Measurements from ENCODE around the gene KLHL10. TPM values are rescaled to one million over a fixed set of nuclear protein-coding genes. Genes with fewer than 3 reads are reported as not detected.
A peak's percentile ranks its signal among the peaks of the same experiment; 100 is the strongest.
"Not testable (repeated sequence)": the region's sequence is repeated elsewhere in the genome, so short reads cannot be mapped to it uniquely, and the experiment has no call there.

KLHL10 gene
- total RNA-seq, 3 donors from 2014 or later (not counting 1 experiment from before 2014, with no cell fraction given) = not detected

DNA sequence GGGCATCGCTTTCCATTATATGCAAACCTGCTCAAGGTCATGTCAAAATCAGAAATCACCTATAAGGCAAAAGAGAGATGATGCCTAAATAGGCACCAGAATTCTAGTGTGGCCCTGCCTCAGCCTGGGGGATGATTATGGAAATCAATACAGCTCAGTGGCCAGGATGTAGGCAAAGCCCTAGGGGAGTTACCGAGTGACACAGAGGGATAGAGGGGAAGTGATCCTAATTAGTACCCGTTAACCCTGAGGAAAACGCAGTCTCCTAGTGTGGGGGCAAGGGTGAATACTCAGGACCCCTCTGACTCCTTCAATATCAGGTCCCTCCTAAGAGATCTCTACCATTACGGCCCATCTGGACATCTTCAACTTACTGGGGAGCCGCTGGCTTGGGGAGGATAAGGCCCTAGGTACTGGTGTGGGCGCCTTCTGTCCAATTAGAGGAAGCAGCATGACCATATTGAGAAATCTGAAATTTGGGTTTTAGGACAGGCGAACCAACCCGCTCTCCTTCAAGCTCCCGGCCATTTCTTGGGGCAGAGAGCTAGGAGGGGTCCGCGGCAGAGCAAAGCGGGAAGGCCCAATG lies 2.3 kb upstream of the KLHL10 start:
- intact Hi-C loops (cut with micrococcal nuclease) = no loop called here
- no peaks in the 10 kb centered on the region for H3K9me3 ChIP-seq (ENCODE audit: control insufficient read depth, insufficient read depth, low read length)
- ATAC-seq (peak in 2 of 3 donors; percentile 5 to 41), DNase-seq (no peak)
- H3K27ac ChIP-seq (ENCODE audit: low read length) = no peak overlapping the region
- H3K4me3 Mint-ChIP-seq = peak overlapping the region; percentile 81
- TF ChIP-seq, protein P1, sequence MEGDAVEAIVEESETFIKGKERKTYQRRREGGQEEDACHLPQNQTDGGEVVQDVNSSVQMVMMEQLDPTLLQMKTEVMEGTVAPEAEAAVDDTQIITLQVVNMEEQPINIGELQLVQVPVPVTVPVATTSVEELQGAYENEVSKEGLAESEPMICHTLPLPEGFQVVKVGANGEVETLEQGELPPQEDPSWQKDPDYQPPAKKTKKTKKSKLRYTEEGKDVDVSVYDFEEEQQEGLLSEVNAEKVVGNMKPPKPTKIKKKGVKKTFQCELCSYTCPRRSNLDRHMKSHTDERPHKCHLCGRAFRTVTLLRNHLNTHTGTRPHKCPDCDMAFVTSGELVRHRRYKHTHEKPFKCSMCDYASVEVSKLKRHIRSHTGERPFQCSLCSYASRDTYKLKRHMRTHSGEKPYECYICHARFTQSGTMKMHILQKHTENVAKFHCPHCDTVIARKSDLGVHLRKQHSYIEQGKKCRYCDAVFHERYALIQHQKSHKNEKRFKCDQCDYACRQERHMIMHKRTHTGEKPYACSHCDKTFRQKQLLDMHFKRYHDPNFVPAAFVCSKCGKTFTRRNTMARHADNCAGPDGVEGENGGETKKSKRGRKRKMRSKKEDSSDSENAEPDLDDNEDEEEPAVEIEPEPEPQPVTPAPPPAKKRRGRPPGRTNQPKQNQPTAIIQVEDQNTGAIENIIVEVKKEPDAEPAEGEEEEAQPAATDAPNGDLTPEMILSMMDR (IDR thresholded peaks at IDR 0.05) = no peak
- H3K36me3 ChIP-seq (ENCODE audit: control insufficient read depth, insufficient read depth, low read length) = no peaks in the 10 kb centered on the region
- H3K4me1 ChIP-seq (ENCODE audit: control insufficient read depth, insufficient read depth, low read length) = peaks cover 14% of the 10 kb centered on the region
- H3K9me3 Mint-ChIP-seq = no peaks in the 10 kb centered on the region
- 26% methylated on average over 13 of the region's 13 CpGs for WGBS (ENCODE audit: insufficient coverage)
- peaks cover 6% of the 10 kb centered on the region in 2 donors for H3K4me1 Mint-ChIP-seq
- no peaks in the 10 kb centered on the region for H3K27me3 ChIP-seq (ENCODE audit: control insufficient read depth, insufficient read depth, low read length)
- H3K4me3 ChIP-seq (ENCODE audit: low read length) = peak overlapping the region; percentile 70
- peaks cover 0 to 6% of the 10 kb centered on the region in 2 donors for H3K27me3 Mint-ChIP-seq (ENCODE audit: low read depth in 2 of 2)
- H3K36me3 Mint-ChIP-seq = no peaks in the 10 kb centered on the region
- H3K27ac Mint-ChIP-seq = no peak overlapping the region

- H3K36me3 Mint-ChIP-seq = no peaks in the 10 kb centered on the region
- H3K36me3 ChIP-seq (ENCODE audit: control insufficient read depth, insufficient read depth, low read length) = no peaks in the 10 kb centered on the region
- H3K27me3 ChIP-seq (ENCODE audit: control insufficient read depth, insufficient read depth, low read length) = no peaks in the 10 kb centered on the region
- H3K9me3 ChIP-seq (ENCODE audit: control insufficient read depth, insufficient read depth, low read length) = no peaks in the 10 kb centered on the region
- WGBS (ENCODE audit: insufficient coverage) = under 1% methylated on average over 70 of the region's 72 CpGs
- peaks cover 6% of the 10 kb centered on the region in 2 donors for H3K4me1 Mint-ChIP-seq
- intact Hi-C loops (cut with micrococcal nuclease) = no loop called here
- no peaks in the 10 kb centered on the region for H3K9me3 Mint-ChIP-seq
- H3K4me3 ChIP-seq (ENCODE audit: low read length) = peak within 1 kb of the TSS; percentile 70
- H3K4me3 Mint-ChIP-seq = peak within 1 kb of the TSS; percentile 81
- H3K27me3 Mint-ChIP-seq (ENCODE audit: low read depth in 2 of 2) = peaks cover 0 to 6% of the 10 kb centered on the region in 2 donors
- H3K4me1 ChIP-seq (ENCODE audit: control insufficient read depth, insufficient read depth, low read length) = peaks cover 14% of the 10 kb centered on the region
- H3K27ac Mint-ChIP-seq = no peak within 1 kb of the TSS
- TF ChIP-seq, protein P1 (IDR thresholded peaks at IDR 0.05) = no peak
- DNase-seq (peak; percentile 35 to 77), ATAC-seq (peak; percentile 65 to 87 (median 83))
- no peak within 1 kb of the TSS for H3K27ac ChIP-seq (ENCODE audit: low read length)
These were observed 1.6 kb upstream of the KLHL10 start, which contains the start of gene NT5C3B for GRCh38 chr17:41835800-41836549. Gene NT5C3B, minus strand, starts transcription at chr17:41836232. Its CDS starts 39 bp downstream, at chr17:41836193.

DNA sequence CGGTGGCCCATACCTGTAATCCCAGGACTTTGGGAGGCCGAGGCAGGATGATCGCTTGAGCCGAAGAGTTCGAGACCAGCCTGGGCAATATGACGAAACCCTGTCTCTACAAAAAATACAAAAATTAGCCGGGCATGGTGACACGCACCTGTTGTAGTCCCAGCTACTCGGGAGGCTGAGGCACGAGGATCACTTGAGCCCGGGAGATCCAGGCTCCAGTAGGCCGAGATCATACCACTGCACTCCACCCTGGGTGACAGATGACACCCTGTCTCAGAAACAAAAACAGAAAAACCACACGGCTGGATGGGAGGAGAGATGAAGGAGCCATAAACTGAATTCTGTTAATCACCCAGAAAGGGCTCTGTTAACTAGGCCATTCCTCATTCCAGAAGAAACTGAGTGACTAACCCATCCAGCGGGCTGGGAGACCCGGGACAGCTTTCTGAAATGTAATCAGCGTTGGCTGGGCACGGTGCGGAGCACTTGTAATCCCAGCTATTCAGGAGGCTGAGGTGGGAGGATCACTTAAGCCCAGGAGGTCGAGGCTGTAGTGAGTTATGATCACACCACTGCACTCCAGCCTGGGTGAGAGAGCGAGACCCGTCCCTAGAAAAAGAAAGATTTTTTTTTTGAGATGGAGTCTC lies 952 bp upstream of the KLHL10 start:
- H3K27me3 Mint-ChIP-seq (ENCODE audit: low read depth in 2 of 2) = peaks cover 0 to 6% of the 10 kb centered on the region in 2 donors
- no peaks in the 10 kb centered on the region for H3K9me3 Mint-ChIP-seq
- TF ChIP-seq, protein P1 (IDR thresholded peaks at IDR 0.05) = no peak
- Histone ChIP-seq H3K9me3 (ENCODE audit: control insufficient read depth, insufficient read depth, low read length) (no peaks in the 10 kb centered on the region), H3K27ac (ENCODE audit: low read length) (no peak overlapping the region), H3K27me3 (ENCODE audit: control insufficient read depth, insufficient read depth, low read length) (no peaks in the 10 kb centered on the region), H3K4me1 (ENCODE audit: control insufficient read depth, insufficient read depth, low read length) (peaks cover 14% of the 10 kb centered on the region), H3K4me3 (ENCODE audit: low read length) (peak overlapping the region; percentile 70), H3K36me3 (ENCODE audit: control insufficient read depth, insufficient read depth, low read length) (no peaks in the 10 kb centered on the region)
- ATAC-seq (no peak), DNase-seq (no peak)
- H3K27ac Mint-ChIP-seq = no peak overlapping the region
- no peaks in the 10 kb centered on the region for H3K36me3 Mint-ChIP-seq
- peaks cover 6% of the 10 kb centered on the region in 2 donors for H3K4me1 Mint-ChIP-seq
- peak overlapping the region; percentile 81 for H3K4me3 Mint-ChIP-seq
- WGBS (ENCODE audit: insufficient coverage) = 58% methylated on average over 21 of the region's 21 CpGs
- intact Hi-C loops (cut with micrococcal nuclease) = no loop called here

GRCh38 chr17:41839448-41839847 lies 1.8 kb downstream of the KLHL10 start:
- H3K36me3 Mint-ChIP-seq; H3K9me3 Mint-ChIP-seq; H3K4me3 Mint-ChIP-seq; H3K4me3 ChIP-seq (ENCODE audit: low read length); H3K27ac Mint-ChIP-seq; H3K27me3 ChIP-seq (ENCODE audit: control insufficient read depth, insufficient read depth, low read length); H3K9me3 ChIP-seq (ENCODE audit: control insufficient read depth, insufficient read depth, low read length); H3K27ac ChIP-seq (ENCODE audit: low read length); H3K4me1 Mint-ChIP-seq; ATAC-seq; H3K36me3 ChIP-seq (ENCODE audit: control insufficient read depth, insufficient read depth, low read length); intact Hi-C loops (cut with micrococcal nuclease); H3K27me3 Mint-ChIP-seq (ENCODE audit: low read depth in 2 of 2); DNase-seq: not testable (repeated sequence)
- WGBS (ENCODE audit: insufficient coverage) = 100% methylated on average over 2 of the region's 2 CpGs
- H3K4me1 ChIP-seq (ENCODE audit: control insufficient read depth, insufficient read depth, low read length) = peaks cover 14% of the 10 kb centered on the region

- intact Hi-C loops (cut with micrococcal nuclease); H3K9me3 Mint-ChIP-seq; H3K36me3 Mint-ChIP-seq; H3K9me3 ChIP-seq (ENCODE audit: control insufficient read depth, insufficient read depth, low read length); ATAC-seq; DNase-seq; H3K4me3 ChIP-seq (ENCODE audit: low read length); H3K4me3 Mint-ChIP-seq; H3K27me3 Mint-ChIP-seq (ENCODE audit: low read depth in 2 of 2); H3K36me3 ChIP-seq (ENCODE audit: control insufficient read depth, insufficient read depth, low read length); H3K27me3 ChIP-seq (ENCODE audit: control insufficient read depth, insufficient read depth, low read length); H3K4me1 Mint-ChIP-seq; H3K27ac Mint-ChIP-seq; H3K27ac ChIP-seq (ENCODE audit: low read length); H3K4me1 ChIP-seq (ENCODE audit: control insufficient read depth, insufficient read depth, low read length): not testable (repeated sequence)
- WGBS (ENCODE audit: insufficient coverage) = 83% methylated on average over 6 of the region's 6 CpGs
These were observed 3.2 kb downstream of the KLHL10 start for GRCh38 chr17:41840781-41841180.

All from natural killer cell (primary cell).